AG04450 (cell line): ENCODE results near the gene CD177. TPM values are rescaled to one million over a fixed set of nuclear protein-coding genes. Genes with fewer than 3 reads are reported as not detected.
A peak's percentile ranks its signal among the peaks of the same experiment; 100 is the strongest.

Experiments used
- CTCF ChIA-PET: fragments of 300-600, 350-600 bp; formaldehyde crosslinking; extraction: SDS; loops from one replicate; lab custom pipeline; 2022; ENCODE audit warnings: antibody characterized with exemption, inconsistent platforms; lab: Charles Lee
- POLR2A ChIA-PET: fragments of 350-600 bp; formaldehyde crosslinking; extraction: SDS; loops from one replicate; lab custom pipeline; 2021; ENCODE audit warnings: antibody characterized with exemption, inconsistent platforms; lab: Yijun Ruan, JAX
- DNase-seq: peaks from one replicate; pipeline ENCODE4 v3.0.0-alpha.2; 2011; ENCODE audit warnings: low read depth, low spot score
- H3K27ac ChIP-seq: one replicate; pipeline ENCODE4 v1.5.1; 2012; ENCODE audit warnings: low read depth, low read length, control low read depth
- H3K27me3 ChIP-seq: one replicate; pipeline ENCODE4 v1.6.0; 2012; ENCODE audit warnings: low read length; ENCODE audit not compliant: control insufficient read depth, insufficient read depth
- H3K4me3 ChIP-seq: 2 replicates; pipeline ENCODE4 v1.5.1; 2011; ENCODE audit warnings: mild to moderate bottlenecking, low read depth, low read length, control low read depth
- H3K9me3 ChIP-seq: 2 replicates; pipeline ENCODE4 v1.5.1; 2012; ENCODE audit warnings: low read length; ENCODE audit not compliant: control insufficient read depth, insufficient read depth
- CTCF ChIP-seq: IDR thresholded peaks from 2 replicates; pipeline ENCODE4 v1.5.1; 2011; ENCODE audit warnings: low read depth, low read length, control low read depth, inconsistent platforms
- polyA minus RNA-seq: library from RNA; depleted of rRNA, polyadenylated mRNA; stranded (reverse); fragments of >200 nt; gene quantifications from 2 replicates; pipeline ENCODE4 v1.2.3, GENCODE V29; 2011; rRNA and poly(A)+ RNA removed
- polyA plus RNA-seq: library from polyadenylated mRNA; depleted of rRNA; stranded (reverse); fragments of >200 nt; gene quantifications from 2 replicates; pipeline ENCODE4 v1.2.3, GENCODE V29; 2011; rRNA removed

The CD177 gene, protein sequence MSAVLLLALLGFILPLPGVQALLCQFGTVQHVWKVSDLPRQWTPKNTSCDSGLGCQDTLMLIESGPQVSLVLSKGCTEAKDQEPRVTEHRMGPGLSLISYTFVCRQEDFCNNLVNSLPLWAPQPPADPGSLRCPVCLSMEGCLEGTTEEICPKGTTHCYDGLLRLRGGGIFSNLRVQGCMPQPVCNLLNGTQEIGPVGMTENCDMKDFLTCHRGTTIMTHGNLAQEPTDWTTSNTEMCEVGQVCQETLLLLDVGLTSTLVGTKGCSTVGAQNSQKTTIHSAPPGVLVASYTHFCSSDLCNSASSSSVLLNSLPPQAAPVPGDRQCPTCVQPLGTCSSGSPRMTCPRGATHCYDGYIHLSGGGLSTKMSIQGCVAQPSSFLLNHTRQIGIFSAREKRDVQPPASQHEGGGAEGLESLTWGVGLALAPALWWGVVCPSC
- polyA plus RNA-seq (0.19 and 0.41 TPM in 2 replicates), polyA minus RNA-seq (0.26 and 0.28 TPM in 2 replicates)

GRCh38 chr19:43353606-43354304 is at the start of gene CD177:
Gene CD177, plus strand, starts transcription at chr19:43353686. Its CDS starts 29 bp downstream, at chr19:43353715.
- Histone ChIP-seq H3K9me3 (no peaks in the 10 kb centered on the region; the same call in 1 of the 2 replicates), H3K27me3 (peaks cover 15% of the 10 kb centered on the region), H3K4me3 (no peak within 1 kb of the TSS), H3K27ac (no peak within 1 kb of the TSS)
- DNase-seq = no peak
- TF ChIP-seq CTCF = no peak
- ChIA-PET CTCF (no interaction called here), POLR2A (no interaction called here)

DNA sequence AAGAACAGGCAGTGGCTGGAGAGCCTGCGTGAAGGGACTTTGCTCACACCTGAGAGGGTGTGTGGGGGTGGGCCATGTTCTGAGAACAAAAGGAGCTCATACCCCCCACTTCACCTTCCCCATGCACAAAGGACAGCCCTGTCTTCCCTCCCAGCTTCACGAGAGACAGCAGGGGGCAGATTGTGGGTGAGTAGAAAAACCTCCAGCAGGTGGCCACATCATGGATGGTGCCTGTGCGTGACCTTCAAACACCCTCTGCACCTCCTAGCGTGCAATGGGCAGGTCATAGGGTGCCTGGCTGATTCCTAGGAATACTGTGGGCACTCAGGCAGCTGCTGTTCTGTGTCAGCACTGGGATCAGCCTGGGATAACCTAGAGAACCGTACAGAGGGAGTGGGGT is 47.8 kb upstream of the CD177 start:
- Histone ChIP-seq H3K9me3 (peaks cover 5% of the 10 kb centered on the region; the same call in 1 of the 2 replicates), H3K27me3 (peaks cover 11% of the 10 kb centered on the region), H3K27ac (no peak overlapping the region), H3K4me3 (no peak overlapping the region)
- DNase-seq = no peak
- ChIA-PET CTCF (no interaction called here), POLR2A (no interaction called here)
- TF ChIP-seq CTCF = 0 out of 2 replicates have a peak, but pooled peaks have one; percentile 4

DNA sequence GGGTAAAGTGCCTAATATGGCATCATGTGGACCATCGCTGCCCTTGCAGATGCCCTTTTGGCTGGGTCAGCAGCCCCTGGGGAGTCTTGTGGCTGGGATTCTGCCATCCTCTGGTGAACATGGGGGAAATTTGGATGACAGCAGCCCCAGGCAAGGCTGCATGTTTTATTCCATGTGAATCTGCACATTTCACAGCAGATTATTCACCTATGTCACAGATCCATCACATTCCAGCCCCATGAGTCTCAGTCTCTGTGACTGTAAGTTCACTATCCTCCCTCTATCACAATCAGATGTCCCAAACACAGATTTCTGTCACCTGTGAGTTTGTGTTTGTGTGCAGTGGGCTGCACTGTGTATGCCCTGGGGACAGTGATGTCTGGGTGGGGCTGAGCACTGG is 47.4 kb upstream of the CD177 start:
- ChIA-PET CTCF (no interaction called here), POLR2A (no interaction called here)
- Histone ChIP-seq H3K27me3 (peaks cover 9% of the 10 kb centered on the region), H3K4me3 (no peak overlapping the region), H3K9me3 (peaks cover 5% of the 10 kb centered on the region; the same call in 1 of the 2 replicates), H3K27ac (no peak overlapping the region)
- TF ChIP-seq CTCF = no peak
- DNase-seq = no peak

DNA sequence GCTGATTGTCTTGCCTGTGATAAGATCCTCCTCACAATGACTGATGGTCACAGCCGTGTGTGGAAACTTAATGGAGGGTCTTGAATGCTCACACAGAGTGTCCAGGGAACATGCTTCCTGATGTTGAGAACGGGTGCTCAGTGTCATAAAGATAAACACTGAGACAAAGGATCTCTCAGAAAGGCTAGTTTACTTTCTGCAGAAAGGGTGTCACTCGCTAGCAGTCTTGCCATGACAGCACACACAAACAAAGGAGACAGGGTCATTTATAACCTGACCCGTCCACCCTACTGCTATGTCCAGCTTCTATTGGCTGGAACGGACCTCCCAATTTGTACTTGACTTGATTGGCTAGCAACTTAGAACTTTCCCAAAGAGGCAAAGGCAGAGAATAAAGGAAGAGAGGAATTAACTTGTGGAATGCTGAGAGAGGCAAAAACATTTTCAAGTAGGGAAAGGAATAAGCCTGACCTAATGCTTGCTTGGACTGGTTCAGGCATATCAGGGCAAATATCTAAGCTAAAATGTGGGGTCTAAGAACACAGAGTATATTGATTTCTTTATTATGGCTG is 45.2 kb upstream of the CD177 start:
- no peak for TF ChIP-seq CTCF
- Histone ChIP-seq H3K9me3 (peaks cover 5% of the 10 kb centered on the region; the same call in 1 of the 2 replicates), H3K4me3 (no peak overlapping the region), H3K27ac (no peak overlapping the region), H3K27me3 (peaks cover 6% of the 10 kb centered on the region)
- CTCF ChIA-PET = no interaction called here
- POLR2A ChIA-PET = no interaction called here
- DNase-seq = no peak
